ENCODE measurements around the gene SAFB. TPM values are rescaled to one million over a fixed set of nuclear protein-coding genes. Genes with fewer than 3 reads are reported as not detected.

Gene SAFB
- total RNA-seq, 1 experiment from 2014 or later: 171 TPM

- intact Hi-C loops (cut with micrococcal nuclease; ENCODE audit: unreplicated experiment): loop anchor here (1.0 to 10.0 kb wide), 3 partner anchors 30 to 541 kb away; no protein-coding TSS in a partner anchor
Observed at GRCh38 chr19:5578097-5578846, 44.6 kb upstream of the SAFB start.

GRCh38 chr19:5579286-5579685 lies 43.6 kb upstream of the SAFB start:
- ChIA-PET POLR2A (ENCODE audit: low non-redundant PET) (no interaction called here), CTCF (no interaction called here)
- Histone ChIP-seq H3K4me3 (ENCODE audit: low read depth, low read length, poor library complexity, severe bottlenecking) (no peak overlapping the region), H3K27ac (ENCODE audit: low read depth, low read length, poor library complexity, severe bottlenecking) (peak overlapping the region; percentile 39), H3K27me3 (replicated peaks; ENCODE audit: insufficient read depth, low read depth, low read length, poor library complexity) (no peaks in the 10 kb centered on the region), H3K4me1 (ENCODE audit: insufficient read depth, low read length, poor library complexity, severe bottlenecking) (peaks cover 9% of the 10 kb centered on the region), H3K36me3 (ENCODE audit: insufficient read depth, low read length, poor library complexity, severe bottlenecking) (no peaks in the 10 kb centered on the region), H3K9me3 (ENCODE audit: low read depth, low read length, poor library complexity, severe bottlenecking) (no peaks in the 10 kb centered on the region)
- no TSS peak for BruUV-seq (replicated peaks)
- DNase-seq (ENCODE audit: low spot score): no peak
- no peak for TF ChIP-seq EZH2 (IDR thresholded peaks at IDR 0.05; ENCODE audit: borderline replicate concordance, low read depth, low read length, poor library complexity, severe bottlenecking)
- TF ChIP-seq CTCF (conservative IDR thresholded peaks at IDR 0.05; ENCODE audit: low read depth, low read length): no peak
- intact Hi-C loops (cut with micrococcal nuclease; ENCODE audit: unreplicated experiment): loop anchor here (5.0 to 10.0 kb wide), 2 partner anchors 204 to 542 kb away; no protein-coding TSS in a partner anchor

More at GRCh38 chr19:5578097-5578846, 44.6 kb upstream of the SAFB start:
- DNase-seq (ENCODE audit: low spot score): peak; percentile 79
- ChIA-PET POLR2A (ENCODE audit: low non-redundant PET) (no interaction called here), CTCF (no interaction called here)
- TF ChIP-seq CTCF (conservative IDR thresholded peaks at IDR 0.05; ENCODE audit: low read depth, low read length) (peak; percentile 98), EZH2 (IDR thresholded peaks at IDR 0.05; ENCODE audit: borderline replicate concordance, low read depth, low read length, poor library complexity, severe bottlenecking) (no peak)
- H3K4me1 ChIP-seq (ENCODE audit: insufficient read depth, low read length, poor library complexity, severe bottlenecking): peaks cover 9% of the 10 kb centered on the region
- no peak overlapping the region for H3K4me3 ChIP-seq (ENCODE audit: low read depth, low read length, poor library complexity, severe bottlenecking)
- no peaks in the 10 kb centered on the region for H3K36me3 ChIP-seq (ENCODE audit: insufficient read depth, low read length, poor library complexity, severe bottlenecking)
- no peaks in the 10 kb centered on the region for H3K27me3 ChIP-seq (replicated peaks; ENCODE audit: insufficient read depth, low read depth, low read length, poor library complexity)
- H3K27ac ChIP-seq (ENCODE audit: low read depth, low read length, poor library complexity, severe bottlenecking): peak overlapping the region; percentile 29
- no TSS peak for BruUV-seq (replicated peaks)
- no peaks in the 10 kb centered on the region for H3K9me3 ChIP-seq (ENCODE audit: low read depth, low read length, poor library complexity, severe bottlenecking)

GRCh38 chr19:5579697-5580096 lies 43.2 kb upstream of the SAFB start:
- CTCF ChIA-PET: interaction anchor here (0.5 to 0.6 kb wide), 3 partner anchors 8 to 386 kb away, joined by 3 to 6 read pairs (median 4); no protein-coding TSS in a partner anchor

More at GRCh38 chr19:5579697-5580096, 43.2 kb upstream of the SAFB start:
- no peak for DNase-seq (ENCODE audit: low spot score)
- Histone ChIP-seq H3K4me3 (ENCODE audit: low read depth, low read length, poor library complexity, severe bottlenecking) (no peak overlapping the region), H3K27me3 (replicated peaks; ENCODE audit: insufficient read depth, low read depth, low read length, poor library complexity) (no peaks in the 10 kb centered on the region), H3K9me3 (ENCODE audit: low read depth, low read length, poor library complexity, severe bottlenecking) (no peaks in the 10 kb centered on the region), H3K27ac (ENCODE audit: low read depth, low read length, poor library complexity, severe bottlenecking) (peak overlapping the region; percentile 39), H3K4me1 (ENCODE audit: insufficient read depth, low read length, poor library complexity, severe bottlenecking) (peaks cover 9% of the 10 kb centered on the region), H3K36me3 (ENCODE audit: insufficient read depth, low read length, poor library complexity, severe bottlenecking) (no peaks in the 10 kb centered on the region)
- intact Hi-C loops (cut with micrococcal nuclease; ENCODE audit: unreplicated experiment): loop anchor here (5.0 to 10.0 kb wide), 2 partner anchors 205 to 542 kb away; no protein-coding TSS in a partner anchor
- BruUV-seq (replicated peaks): no TSS peak
- TF ChIP-seq EZH2 (IDR thresholded peaks at IDR 0.05; ENCODE audit: borderline replicate concordance, low read depth, low read length, poor library complexity, severe bottlenecking): no peak
- TF ChIP-seq CTCF (conservative IDR thresholded peaks at IDR 0.05; ENCODE audit: low read depth, low read length): no peak
- POLR2A ChIA-PET (ENCODE audit: low non-redundant PET): interaction anchor here (0.7 kb wide), 1 partner anchor 139 kb away, joined by 3 read pairs; no protein-coding TSS in a partner anchor

All from A673 (cell line).